Measurements from ENCODE around the gene PLAA. TPM values are rescaled to one million over a fixed set of nuclear protein-coding genes. Genes with fewer than 3 reads are reported as not detected.

The PLAA gene
- total and polyA plus RNA-seq, 10 of the 15 experiments (the other 5 are each of a cell fraction or from before 2014, with no cell fraction given), result 5.6 to 42.4 (median 34.1) TPM

GRCh38 chr9:26904671-26905070 lies 42.4 kb downstream of the PLAA start:
- in situ Hi-C loops (cut with MboI), result no loop called here
- Histone ChIP-seq H3K4me1 (ENCODE audit: control insufficient read depth, insufficient read depth, low read length) (no peaks in the 10 kb centered on the region), H3K4me3 (no peak overlapping the region), H3K27ac (ENCODE audit: control insufficient read depth, insufficient read depth) (no peak overlapping the region), H3K27me3 (replicated peaks in 1 of 2; ENCODE audit: control insufficient read depth in 2 of 2, insufficient read depth in 2 of 2, low read length in 1 of 2) (no peaks in the 10 kb centered on the region), H3K4me2 (ENCODE audit: control insufficient read depth, insufficient read depth) (no peak overlapping the region), H3K79me2 (ENCODE audit: control insufficient read depth, insufficient read depth, low read length) (no peaks in the 10 kb centered on the region), H4K20me1 (ENCODE audit: control insufficient read depth, insufficient read depth) (no peaks in the 10 kb centered on the region), H2AFZ (ENCODE audit: control insufficient read depth, low read depth, low read length) (no peak overlapping the region), H3K9me3 (replicated peaks; ENCODE audit: control insufficient read depth, insufficient read depth, low read length) (no peaks in the 10 kb centered on the region), H3K9ac (ENCODE audit: control insufficient read depth, insufficient read depth, low read length) (no peak overlapping the region), H3K36me3 (ENCODE audit: control insufficient read depth in 2 of 2, insufficient read depth in 2 of 2, low read length in 1 of 2) (peaks cover 3 to 11% of the 10 kb centered on the region in 2 experiments; a peak in 3 of 4 replicates)
- 88% methylated on average over 1 of the region's 1 CpG for WGBS (ENCODE audit: insufficient coverage, insufficient replicate concordance, low lambda C conversion rate, missing lambda C conversion rate)
- no peak for DNase-seq (ENCODE audit: low read depth, low spot score)
- CTCF ChIA-PET, result no interaction called here
- FAIRE-seq, result no peak
- intact Hi-C loops (cut with micrococcal nuclease; ENCODE audit: unreplicated experiment), result no loop called here
- BruUV-seq (replicated peaks), result no TSS peak
- no peak for TF ChIP-seq E2F8 (IDR thresholded peaks at IDR 0.05; ENCODE audit: low read depth, partially characterized antibody)
- TF ChIP-seq DPF2 (IDR thresholded peaks at IDR 0.05), result no peak
- no peak for TF ChIP-seq ELK1 (IDR thresholded peaks at IDR 0.05; ENCODE audit: low read depth, low read length)
- no peak for TF ChIP-seq CREB1 (IDR thresholded peaks at IDR 0.05; ENCODE audit: low read depth)
- POLR2A ChIA-PET, result interaction anchor here (1.1 kb wide), 1 partner anchor 13 kb away, joined by 5 read pairs; no protein-coding TSS in a partner anchor
- SMC1A ChIA-PET (ENCODE audit: uncharacterized antibody, unreplicated experiment), result interaction anchor here (0.6 to 0.7 kb wide), 2 partner anchors 35 to 37 kb away, joined by 3 read pairs; no protein-coding TSS in a partner anchor
- RAD21 ChIA-PET (ENCODE audit: unreplicated experiment), result no interaction called here
- ATAC-seq, result no peak
